ENCODE measurements around the gene PLAAT4. TPM values are rescaled to one million over a fixed set of nuclear protein-coding genes. Genes with fewer than 3 reads are reported as not detected.

The PLAAT4 gene
- 1 to 10 TPM; 5.7 to 8.0 (median 7.4) TPM for total RNA-seq

DNA sequence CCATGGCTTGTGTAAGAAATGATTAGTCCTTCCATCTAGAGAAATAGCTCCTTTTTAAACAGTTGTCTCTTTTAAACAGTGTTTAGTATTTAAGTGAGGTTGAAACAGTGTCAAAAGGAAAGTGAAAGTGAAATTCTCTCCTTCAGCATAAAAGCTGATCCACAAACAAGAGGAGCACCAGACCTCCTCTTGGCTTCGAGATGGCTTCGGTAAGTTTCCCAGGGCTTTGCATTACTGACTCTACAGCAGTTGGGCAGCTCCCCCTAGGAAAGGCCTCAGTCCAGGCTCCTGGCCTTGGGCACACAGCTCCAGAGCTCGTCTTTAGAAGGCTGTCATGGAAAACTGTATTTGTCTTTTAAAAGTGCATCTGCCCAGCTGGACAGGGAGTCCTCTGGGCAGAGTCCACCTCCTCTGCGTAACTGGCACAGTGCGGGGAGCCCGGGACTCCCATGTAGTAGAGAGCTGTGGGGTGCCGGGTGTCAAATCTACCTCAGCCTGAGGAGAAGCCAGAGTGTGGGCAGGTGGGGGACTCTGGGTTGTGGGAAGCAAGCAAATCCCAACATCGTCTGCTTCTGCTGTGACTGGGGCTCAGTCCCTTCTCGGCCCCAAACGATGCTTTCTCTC is at the start of gene PLAAT4:
TSS of gene PLAAT4 (plus strand) at position 140 of the 624 bp plus-strand sequence. CDS start at position 201, 61 bp downstream.
- H3K4me1 Mint-ChIP-seq (ENCODE audit: low read depth), result peaks cover 91% of the 10 kb centered on the region
- H3K9me3 Mint-ChIP-seq, result no peaks in the 10 kb centered on the region
- H3K36me3 Mint-ChIP-seq (ENCODE audit: insufficient read depth), result peaks cover 9% of the 10 kb centered on the region
- peak within 1 kb of the TSS; percentile 92 for H3K4me3 Mint-ChIP-seq
- H3K27me3 Mint-ChIP-seq (ENCODE audit: low read depth), result no peaks in the 10 kb centered on the region
- no peak for DNase-seq
- ATAC-seq, result peak; percentile 72 to 73

GRCh38 chr11:63488789-63489188 is 47.8 kb upstream of the PLAAT4 start:
- Mint-ChIP-seq H3K9me3 (peaks cover 19% of the 10 kb centered on the region), H3K4me3 (no peak overlapping the region), H3K36me3 (ENCODE audit: insufficient read depth) (no peaks in the 10 kb centered on the region), H3K4me1 (ENCODE audit: low read depth) (peaks cover 8% of the 10 kb centered on the region), H3K27me3 (ENCODE audit: low read depth) (peaks cover 9% of the 10 kb centered on the region)
- ATAC-seq (no peak), DNase-seq (no peak)

GRCh38 chr11:63489879-63490278 is 46.7 kb upstream of the PLAAT4 start:
- Mint-ChIP-seq H3K4me1 (ENCODE audit: low read depth) (peaks cover 8% of the 10 kb centered on the region), H3K4me3 (peak overlapping the region; percentile 14), H3K27me3 (ENCODE audit: low read depth) (peaks cover 13% of the 10 kb centered on the region), H3K36me3 (ENCODE audit: insufficient read depth) (no peaks in the 10 kb centered on the region), H3K9me3 (peaks cover 8% of the 10 kb centered on the region)
- ATAC-seq (no peak), DNase-seq (no peak)

GRCh38 chr11:63490551-63491239 is 45.9 kb upstream of the PLAAT4 start, which contains the start of gene PLAAT5:
Gene PLAAT5, minus strand, starts transcription at chr11:63491167. Its CDS starts 133 bp downstream, at chr11:63491034.
- Mint-ChIP-seq H3K4me1 (ENCODE audit: low read depth) (peaks cover 8% of the 10 kb centered on the region), H3K4me3 (peak within 1 kb of the TSS; percentile 70), H3K27me3 (ENCODE audit: low read depth) (peaks cover 13% of the 10 kb centered on the region), H3K9me3 (peaks cover 2% of the 10 kb centered on the region), H3K36me3 (ENCODE audit: insufficient read depth) (no peaks in the 10 kb centered on the region)
- peak; percentile 72 to 73 for ATAC-seq
- DNase-seq, result no peak

DNA sequence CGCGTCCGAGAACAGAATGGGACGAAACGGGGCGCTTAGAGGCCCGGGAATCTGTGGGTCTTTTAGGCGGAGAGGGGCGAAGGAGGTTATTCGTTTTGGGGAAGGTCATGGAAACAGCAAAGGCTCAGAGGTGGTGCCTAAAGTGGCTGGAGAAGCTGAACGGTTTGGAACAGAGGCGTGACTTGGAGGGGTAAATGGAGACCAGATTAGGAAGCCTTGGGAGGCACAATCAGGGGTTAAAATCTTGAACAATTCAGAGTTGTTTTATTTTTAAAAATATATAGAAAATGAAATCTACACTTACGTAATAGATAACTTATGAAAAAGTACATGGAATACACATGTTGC is 45.4 kb upstream of the PLAAT4 start:
- no peak for DNase-seq
- Mint-ChIP-seq H3K4me1 (ENCODE audit: low read depth) (peaks cover 8% of the 10 kb centered on the region), H3K27me3 (ENCODE audit: low read depth) (peaks cover 13% of the 10 kb centered on the region), H3K36me3 (ENCODE audit: insufficient read depth) (no peaks in the 10 kb centered on the region), H3K4me3 (peak overlapping the region; percentile 70), H3K9me3 (no peaks in the 10 kb centered on the region)
- ATAC-seq, result no peak

DNA sequence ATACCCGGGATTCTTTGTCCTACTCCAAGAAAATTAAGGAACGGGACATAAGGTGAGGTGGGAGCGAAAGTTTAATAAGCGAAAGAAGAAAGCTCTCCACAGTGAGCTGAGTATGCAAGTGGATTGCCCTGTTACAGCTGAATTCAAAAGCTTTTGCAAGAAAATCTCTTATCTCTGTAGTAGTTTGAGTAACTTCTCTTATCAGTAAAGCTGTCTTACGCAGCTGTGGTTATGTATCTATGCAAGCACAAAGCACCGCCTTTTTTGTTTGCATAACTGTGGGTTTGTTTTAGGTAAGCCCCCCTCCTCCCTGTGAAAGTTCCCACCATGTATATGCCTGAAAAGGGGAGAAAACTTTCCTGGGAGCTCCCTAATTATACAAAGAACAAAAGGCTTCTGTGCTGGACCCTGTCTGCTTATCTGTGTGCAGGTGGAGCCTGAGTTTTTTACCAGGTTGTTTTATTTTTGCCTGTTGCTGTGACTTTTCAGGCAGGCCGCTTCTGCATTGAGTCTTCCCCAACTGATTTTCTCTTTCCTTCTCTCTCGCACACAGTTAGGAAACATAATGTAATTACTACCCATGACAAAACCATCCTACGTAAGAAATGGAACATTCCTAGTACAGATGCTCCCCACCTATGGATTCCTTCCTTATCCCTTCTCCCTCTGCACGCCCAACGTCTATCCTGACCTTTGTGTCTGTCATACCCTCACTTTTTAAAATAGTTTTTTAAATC is 44.8 kb upstream of the PLAAT4 start:
- Mint-ChIP-seq H3K4me3 (peak overlapping the region; percentile 70), H3K27me3 (ENCODE audit: low read depth) (peaks cover 13% of the 10 kb centered on the region), H3K9me3 (no peaks in the 10 kb centered on the region), H3K4me1 (ENCODE audit: low read depth) (peaks cover 8% of the 10 kb centered on the region), H3K36me3 (ENCODE audit: insufficient read depth) (no peaks in the 10 kb centered on the region)
- ATAC-seq, result peak; percentile 50 to 74
- DNase-seq, result no peak

DNA sequence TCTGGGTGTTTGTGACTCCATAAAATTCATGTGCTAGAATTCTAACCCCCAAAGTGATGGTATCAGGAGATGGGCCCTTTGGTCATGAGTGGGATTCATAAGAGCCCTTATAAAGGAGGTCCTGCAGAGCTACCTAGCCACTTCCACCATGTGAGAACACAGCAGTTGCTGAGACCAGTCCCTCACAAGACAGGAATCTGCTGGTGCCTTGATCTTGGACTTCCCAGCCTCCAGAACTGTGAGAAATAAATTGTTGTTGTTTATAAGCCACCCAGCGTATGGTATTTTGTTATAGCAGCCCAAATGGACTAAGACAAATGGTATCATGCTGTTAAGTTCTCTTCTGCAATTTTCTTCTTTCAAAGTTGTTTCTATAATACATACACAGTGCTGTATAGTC is 44.2 kb upstream of the PLAAT4 start:
- H3K9me3 Mint-ChIP-seq, result no peaks in the 10 kb centered on the region
- peaks cover 15% of the 10 kb centered on the region for H3K27me3 Mint-ChIP-seq (ENCODE audit: low read depth)
- H3K4me3 Mint-ChIP-seq, result no peak overlapping the region
- DNase-seq (no peak), ATAC-seq (no peak)
- H3K4me1 Mint-ChIP-seq (ENCODE audit: low read depth), result peaks cover 8% of the 10 kb centered on the region
- no peaks in the 10 kb centered on the region for H3K36me3 Mint-ChIP-seq (ENCODE audit: insufficient read depth)

- no peaks in the 10 kb centered on the region for H3K9me3 Mint-ChIP-seq
- H3K36me3 Mint-ChIP-seq (ENCODE audit: insufficient read depth), result no peaks in the 10 kb centered on the region
- H3K4me1 Mint-ChIP-seq (ENCODE audit: low read depth), result peaks cover 8% of the 10 kb centered on the region
- H3K4me3 Mint-ChIP-seq, result no peak overlapping the region
- no peak for ATAC-seq
- DNase-seq, result no peak
- H3K27me3 Mint-ChIP-seq (ENCODE audit: low read depth), result peaks cover 15% of the 10 kb centered on the region
Observed at GRCh38 chr11:63493127-63493526, 43.5 kb upstream of the PLAAT4 start.

DNA sequence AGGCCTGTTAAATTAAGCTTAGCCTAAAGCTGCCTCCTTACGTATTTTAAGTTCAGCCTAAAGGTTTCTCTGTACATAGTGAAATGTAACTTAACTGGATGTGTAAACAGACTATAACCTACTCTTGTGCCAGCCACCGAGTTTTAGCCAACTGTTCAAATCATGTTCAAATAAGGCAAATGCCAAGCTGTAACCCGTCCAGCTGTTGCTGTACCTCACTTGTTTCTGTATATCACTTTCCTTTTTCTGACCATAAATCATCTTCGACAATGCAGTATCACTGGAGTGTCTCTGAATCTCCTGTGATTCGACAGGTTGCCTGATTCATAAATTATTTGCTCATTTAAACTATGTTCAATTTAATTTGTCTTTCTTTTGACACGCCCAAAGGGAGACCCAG is 41.6 kb upstream of the PLAAT4 start:
- ATAC-seq, result no peak
- no peaks in the 10 kb centered on the region for H3K36me3 Mint-ChIP-seq (ENCODE audit: insufficient read depth)
- H3K4me3 Mint-ChIP-seq, result no peak overlapping the region
- no peak for DNase-seq
- H3K9me3 Mint-ChIP-seq, result peaks cover 8% of the 10 kb centered on the region
- peaks cover 8% of the 10 kb centered on the region for H3K4me1 Mint-ChIP-seq (ENCODE audit: low read depth)
- H3K27me3 Mint-ChIP-seq (ENCODE audit: low read depth), result peaks cover 15% of the 10 kb centered on the region

GRCh38 chr11:63499874-63500273 is 36.7 kb upstream of the PLAAT4 start:
- Mint-ChIP-seq H3K27me3 (ENCODE audit: low read depth) (peaks cover 2% of the 10 kb centered on the region), H3K4me1 (ENCODE audit: low read depth) (peaks cover 7% of the 10 kb centered on the region), H3K9me3 (peaks cover 14% of the 10 kb centered on the region), H3K36me3 (ENCODE audit: insufficient read depth) (no peaks in the 10 kb centered on the region), H3K4me3 (no peak overlapping the region)
- DNase-seq (no peak), ATAC-seq (no peak)

GRCh38 chr11:63501236-63501635 is 35.4 kb upstream of the PLAAT4 start:
- no peak for ATAC-seq
- Mint-ChIP-seq H3K4me1 (ENCODE audit: low read depth) (peaks cover 7% of the 10 kb centered on the region), H3K9me3 (peaks cover 14% of the 10 kb centered on the region), H3K36me3 (ENCODE audit: insufficient read depth) (no peaks in the 10 kb centered on the region), H3K27me3 (ENCODE audit: low read depth) (peaks cover 2% of the 10 kb centered on the region), H3K4me3 (no peak overlapping the region)
- no peak for DNase-seq

DNA sequence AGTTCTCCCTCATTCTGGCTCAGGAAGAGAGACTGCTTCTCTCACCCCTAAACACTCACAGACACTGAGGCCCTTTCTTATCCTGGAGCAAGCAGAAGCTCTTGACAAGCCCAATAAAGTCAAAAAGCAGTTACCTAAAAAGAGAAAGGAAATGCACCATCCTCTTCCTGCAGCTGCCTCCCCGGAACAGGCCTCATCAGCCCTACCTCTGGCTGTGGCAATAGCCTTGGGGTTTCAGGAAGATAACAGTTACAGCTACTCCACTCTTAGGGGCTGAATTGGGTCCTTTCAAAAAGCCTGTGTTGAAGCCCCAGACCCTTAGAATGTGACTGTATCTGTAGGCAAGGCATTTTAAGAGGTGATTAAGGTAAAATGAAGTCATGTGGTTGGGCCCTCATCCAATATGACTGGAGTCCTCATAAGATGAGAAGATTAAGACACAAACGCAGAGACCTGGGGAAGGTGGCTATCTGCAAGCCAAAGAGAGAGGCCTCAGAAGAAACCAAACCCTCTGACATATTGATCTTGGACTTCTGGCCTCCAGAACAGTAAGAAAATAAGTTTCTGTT is 34.3 kb upstream of the PLAAT4 start:
- no peak for DNase-seq
- Mint-ChIP-seq H3K27me3 (ENCODE audit: low read depth) (no peaks in the 10 kb centered on the region), H3K9me3 (peaks cover 14% of the 10 kb centered on the region), H3K4me1 (ENCODE audit: low read depth) (peaks cover 7% of the 10 kb centered on the region), H3K4me3 (no peak overlapping the region), H3K36me3 (ENCODE audit: insufficient read depth) (no peaks in the 10 kb centered on the region)
- ATAC-seq, result no peak

- peaks cover 14% of the 10 kb centered on the region for H3K9me3 Mint-ChIP-seq
- H3K4me3 Mint-ChIP-seq, result no peak overlapping the region
- ATAC-seq (no peak), DNase-seq (no peak)
- no peaks in the 10 kb centered on the region for H3K27me3 Mint-ChIP-seq (ENCODE audit: low read depth)
- no peaks in the 10 kb centered on the region for H3K36me3 Mint-ChIP-seq (ENCODE audit: insufficient read depth)
- peaks cover 7% of the 10 kb centered on the region for H3K4me1 Mint-ChIP-seq (ENCODE audit: low read depth)
Observed at GRCh38 chr11:63503492-63503891, 33.1 kb upstream of the PLAAT4 start.

GRCh38 chr11:63504054-63504453 is 32.6 kb upstream of the PLAAT4 start:
- DNase-seq (no peak), ATAC-seq (no peak)
- Mint-ChIP-seq H3K36me3 (ENCODE audit: insufficient read depth) (no peaks in the 10 kb centered on the region), H3K27me3 (ENCODE audit: low read depth) (no peaks in the 10 kb centered on the region), H3K4me3 (no peak overlapping the region), H3K4me1 (ENCODE audit: low read depth) (peaks cover 7% of the 10 kb centered on the region), H3K9me3 (peaks cover 14% of the 10 kb centered on the region)

Data from activated T-cell treated with anti-CD3 and anti-CD28 coated beads, Interleukin-2, amount 50 U/mL, for 4 hours (primary cell).